NCI-H510A treated with DMSO at 0.1 percent for 48 hours (cell line): ENCODE measurements around the gene IGF2R.
A peak's percentile ranks its signal among the peaks of the same experiment; 100 is the strongest.

Source experiments
- DNase-seq: peaks from one replicate; lab custom pipeline; 2025; lab: John Stamatoyannopoulos, UW

Gene IGF2R

GRCh38 chr6:160027076-160027475, 58.2 kb downstream of the IGF2R start:
- DNase-seq: no peak

- DNase-seq: no peak
These were observed 59.0 kb downstream of the IGF2R start for GRCh38 chr6:160027931-160028330.

DNA sequence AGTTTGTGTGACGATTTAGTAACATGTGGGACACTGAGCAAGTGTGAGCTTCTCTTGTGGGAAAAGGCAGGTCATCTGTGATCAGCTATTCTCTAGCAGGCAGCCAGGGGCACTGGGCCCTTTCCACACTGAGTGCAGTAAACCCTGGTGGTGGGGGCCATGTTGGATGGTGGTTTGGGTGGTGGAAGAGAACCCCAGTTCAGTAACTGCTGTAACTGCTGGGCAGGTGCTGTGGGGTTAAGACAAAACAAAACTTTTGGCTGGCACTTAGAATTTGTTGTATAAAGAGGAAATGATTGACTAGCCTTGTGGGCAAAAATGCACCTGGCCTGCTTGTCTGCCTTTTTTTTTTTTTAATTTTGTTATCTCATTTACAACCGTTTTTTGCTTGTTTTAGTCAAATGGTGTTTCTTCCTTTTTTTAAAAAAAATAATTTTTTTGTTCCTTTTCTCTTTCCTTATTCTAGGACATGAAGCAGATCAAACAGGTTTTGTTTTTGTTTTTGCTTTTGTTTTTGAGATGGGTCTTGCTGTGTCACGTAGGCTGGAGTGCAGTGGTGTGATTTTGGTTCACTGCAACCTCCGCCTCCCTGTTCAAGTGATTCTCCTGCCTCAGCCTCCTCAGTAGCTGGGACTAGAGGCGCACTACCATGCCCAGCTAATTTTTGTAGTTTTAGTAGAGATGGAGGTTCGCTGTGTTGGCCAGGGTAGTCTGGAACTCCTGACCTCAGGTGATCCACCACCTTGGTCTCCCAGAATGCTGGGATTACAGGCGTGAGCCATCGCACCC, 59.8 kb downstream of the IGF2R start:
- DNase-seq: no peak

GRCh38 chr6:160029525-160029924, 60.6 kb downstream of the IGF2R start:
- no peak for DNase-seq

- DNase-seq: peak; percentile 69
These were observed 61.2 kb downstream of the IGF2R start for GRCh38 chr6:160030103-160030502.

DNA sequence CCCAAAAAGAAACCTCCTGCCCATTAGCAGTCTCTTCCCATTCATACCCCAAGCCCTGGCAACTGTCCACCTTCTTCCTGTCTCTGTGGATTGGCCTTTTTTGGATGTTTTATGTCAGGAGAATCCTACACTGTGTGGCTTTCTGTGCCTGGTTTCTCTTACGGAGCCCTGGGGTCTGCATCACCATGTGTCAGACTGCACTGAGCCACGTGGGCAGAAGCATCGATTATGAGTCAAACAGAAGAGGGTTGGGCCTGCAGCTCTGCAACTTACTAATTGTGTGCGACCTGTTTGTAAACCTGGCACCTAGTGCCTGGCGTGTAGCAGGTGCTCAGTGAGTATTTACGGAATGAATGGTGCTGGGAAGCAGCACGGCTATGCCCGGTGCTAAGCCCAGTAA, 62.6 kb downstream of the IGF2R start:
- no peak for DNase-seq

GRCh38 chr6:160031871-160032270, 63.0 kb downstream of the IGF2R start:
- no peak for DNase-seq

DNA sequence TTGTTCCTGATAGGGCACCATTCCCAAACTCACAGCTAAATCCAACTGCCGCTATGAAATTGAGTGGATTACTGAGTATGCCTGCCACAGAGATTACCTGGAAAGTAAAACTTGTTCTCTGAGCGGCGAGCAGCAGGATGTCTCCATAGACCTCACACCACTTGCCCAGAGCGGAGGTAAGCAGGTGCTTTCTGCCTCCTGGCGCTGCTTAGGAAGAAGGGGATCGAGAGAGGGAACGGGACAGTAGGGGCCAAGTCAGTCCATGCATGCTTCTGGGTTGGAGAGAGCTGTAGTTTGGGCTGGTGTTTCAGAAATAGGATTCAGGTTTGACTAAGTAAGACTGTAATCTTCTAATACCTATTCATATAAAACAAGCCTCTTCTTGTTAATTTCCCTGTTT, 63.7 kb downstream of the IGF2R start:
- no peak for DNase-seq

DNA sequence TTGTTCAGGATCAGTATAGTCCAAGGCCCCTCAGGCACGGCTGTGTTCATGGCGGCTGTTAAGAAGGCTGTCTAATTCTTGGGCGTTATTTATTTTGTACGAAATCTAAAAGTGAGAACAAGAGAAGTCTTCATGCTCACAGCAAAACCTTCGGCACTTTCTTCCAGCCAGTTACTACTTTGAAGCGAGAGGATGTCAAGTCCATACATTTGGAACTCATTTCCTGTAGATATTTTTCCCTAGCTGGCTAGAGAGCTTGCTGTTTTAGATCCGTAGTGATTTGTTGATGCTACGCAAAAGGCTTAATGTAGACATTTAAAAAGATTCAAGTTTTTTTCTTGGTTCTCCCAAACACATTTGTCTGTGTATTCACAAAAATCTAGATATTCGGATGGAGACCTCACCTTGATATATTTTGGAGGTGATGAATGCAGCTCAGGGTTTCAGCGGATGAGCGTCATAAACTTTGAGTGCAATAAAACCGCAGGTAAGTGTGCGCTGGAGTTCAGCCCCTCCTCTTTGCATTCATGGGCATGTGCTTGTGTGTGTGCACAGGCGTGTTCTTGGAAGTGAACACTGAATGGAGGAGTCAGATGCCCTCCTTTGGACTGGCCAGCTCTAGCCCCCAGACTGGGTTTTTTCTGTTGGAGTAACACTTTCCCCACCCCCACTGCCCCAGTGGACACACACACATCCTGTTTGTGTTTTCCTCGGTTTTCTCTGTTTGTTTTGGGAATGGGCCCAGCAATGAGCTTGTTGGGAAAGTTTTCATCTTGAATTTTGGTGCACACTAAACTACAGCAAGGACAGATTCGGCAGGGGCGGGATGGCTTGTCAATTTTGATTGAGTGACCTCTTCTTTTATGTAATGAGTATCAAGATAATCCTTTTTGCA, 65.4 kb downstream of the IGF2R start:
- peak; percentile 1 for DNase-seq

DNA sequence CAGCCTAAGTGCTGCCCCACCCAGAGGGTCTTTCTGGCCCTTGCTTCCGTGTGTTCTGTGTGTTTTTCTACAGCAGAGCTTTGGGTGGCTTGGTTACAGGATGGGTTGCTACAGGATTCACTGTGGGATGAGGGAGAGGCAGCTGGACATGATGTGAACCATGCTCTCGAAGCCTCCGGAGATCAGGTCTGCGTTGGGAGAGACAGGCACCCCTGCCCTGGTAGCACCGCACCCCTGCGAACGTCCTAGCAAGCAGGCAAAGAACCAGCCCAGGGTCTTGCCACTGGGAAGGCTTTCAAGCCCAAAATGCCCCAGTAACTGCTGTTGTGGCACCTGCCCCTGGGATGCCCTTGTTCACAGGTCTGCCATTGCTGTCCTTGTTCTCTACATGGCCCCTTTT, 66.4 kb downstream of the IGF2R start:
- no peak for DNase-seq

GRCh38 chr6:160035693-160036330, 66.9 kb downstream of the IGF2R start:
- DNase-seq: no peak

GRCh38 chr6:160036331-160036695, 67.4 kb downstream of the IGF2R start:
- DNase-seq: no peak

DNA sequence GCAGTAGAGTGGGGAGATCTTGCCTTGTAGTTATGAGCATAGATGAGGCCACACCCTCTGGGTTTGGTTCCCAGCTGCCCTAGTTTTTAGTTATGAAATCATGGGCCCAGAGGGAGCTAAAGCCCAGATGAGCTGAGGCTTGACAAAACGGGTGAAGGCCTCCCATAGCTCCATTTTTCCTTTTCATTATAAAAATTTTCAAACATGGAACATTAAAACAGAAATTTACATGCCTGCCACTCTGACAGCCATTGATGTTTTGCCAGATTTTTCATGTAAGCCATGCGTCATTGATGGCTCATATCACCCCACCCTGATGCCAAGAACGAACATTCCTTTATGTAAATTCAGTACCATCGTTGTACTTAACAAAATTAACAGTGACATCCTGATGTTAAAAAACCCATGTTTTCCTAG, 67.9 kb downstream of the IGF2R start:
- DNase-seq: no peak

DNA sequence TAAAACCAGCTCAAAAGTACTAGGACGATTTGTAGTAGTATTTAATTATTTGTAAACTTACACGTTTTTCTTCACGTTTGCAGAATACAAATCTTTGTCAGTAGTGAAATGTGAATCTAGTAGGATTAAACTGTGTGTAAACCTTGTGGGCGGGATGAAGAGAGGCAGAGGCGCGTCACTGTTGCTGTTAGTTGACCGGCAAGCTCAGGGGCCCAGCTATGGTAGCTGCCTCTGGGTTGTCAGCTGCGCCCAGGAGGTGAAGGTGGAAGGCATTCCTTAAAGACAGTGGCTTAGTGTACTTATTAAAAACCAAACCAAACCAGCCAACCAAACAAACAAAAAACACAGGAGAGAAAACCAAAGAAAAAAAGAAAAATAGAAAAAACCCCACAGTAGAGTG, 69.6 kb downstream of the IGF2R start:
- DNase-seq: no peak

- no peak for DNase-seq
These were observed 70.6 kb downstream of the IGF2R start for GRCh38 chr6:160039441-160039840.

DNA sequence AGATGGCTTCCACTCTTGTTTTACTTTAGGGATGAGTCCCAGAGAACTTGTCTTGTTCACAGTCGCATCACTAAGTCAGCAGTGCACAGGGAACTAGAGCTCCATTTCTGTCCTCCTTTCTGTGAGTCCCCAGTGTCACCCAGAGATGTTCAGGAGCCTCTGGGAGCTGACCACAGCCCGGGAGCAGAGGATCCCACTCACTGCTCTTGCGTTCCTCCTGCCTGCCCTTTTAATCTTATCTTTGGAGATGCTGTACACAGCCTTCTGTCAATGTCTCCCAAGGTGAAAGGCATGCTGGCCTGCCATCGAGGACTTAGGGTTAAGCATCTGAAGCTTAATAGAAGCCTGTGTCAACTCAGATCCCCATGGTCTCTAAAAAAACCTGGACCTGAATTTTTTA, 71.2 kb downstream of the IGF2R start:
- no peak for DNase-seq

- no peak for DNase-seq
These were observed 71.8 kb downstream of the IGF2R start for GRCh38 chr6:160040527-160041264.

DNA sequence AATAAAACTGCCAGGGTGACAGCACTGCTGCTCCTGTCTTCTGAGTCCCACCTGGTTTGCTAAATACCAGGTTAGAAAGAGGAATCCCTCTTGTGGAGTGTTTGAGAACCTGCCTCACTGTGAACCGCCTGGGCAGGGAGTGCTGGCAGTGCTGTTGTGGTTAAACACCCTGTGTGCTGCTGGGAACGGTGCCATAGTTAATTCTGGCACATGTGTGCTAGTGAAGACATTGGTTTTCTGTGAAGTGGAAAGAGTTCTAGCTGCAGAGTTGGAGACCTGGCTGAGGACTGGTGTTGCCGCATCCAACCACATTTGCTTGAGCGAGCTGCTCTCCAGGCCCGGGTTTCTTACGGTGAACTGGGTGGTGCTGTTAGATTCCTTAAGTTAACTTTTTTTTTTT, 72.7 kb downstream of the IGF2R start:
- no peak for DNase-seq

GRCh38 chr6:160042014-160042773, 73.3 kb downstream of the IGF2R start:
- no peak for DNase-seq

GRCh38 chr6:160042788-160043301, 74.0 kb downstream of the IGF2R start:
- DNase-seq: no peak

DNA sequence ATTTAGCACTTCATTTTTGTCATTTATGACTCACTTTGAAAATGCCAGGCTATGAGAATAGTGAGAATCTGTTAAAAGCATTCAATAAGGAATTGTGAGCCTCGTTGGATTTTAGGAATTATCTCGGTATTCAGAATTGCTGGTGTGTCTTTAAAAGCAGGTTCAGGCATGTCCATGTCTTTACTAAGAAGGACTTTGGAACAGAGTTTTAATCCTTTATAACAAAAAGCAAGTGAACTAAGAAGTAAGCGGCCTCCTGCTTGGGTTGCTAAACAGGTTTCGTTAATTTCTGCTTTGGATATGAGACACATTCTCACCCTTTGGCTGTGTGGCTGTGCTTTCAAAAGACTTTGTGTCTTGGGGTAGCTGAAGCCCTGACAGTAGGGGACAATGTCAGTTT, 74.9 kb downstream of the IGF2R start:
- DNase-seq: no peak
